A549 treated with dexamethasone at 1 μM for 4 hours (cell line): ENCODE data around the gene ALG2. TPM values are rescaled to one million over a fixed set of nuclear protein-coding genes. Genes with fewer than 3 reads are reported as not detected.

Experiments
- total RNA-seq: library from RNA; stranded (reverse); fragments of 200-300 nt; extraction: Qiagen RNA extraction; gene quantifications from 5 replicates; pipeline ENCODE4 v1.2.3, GENCODE V29; 2022

Gene ALG2, protein sequence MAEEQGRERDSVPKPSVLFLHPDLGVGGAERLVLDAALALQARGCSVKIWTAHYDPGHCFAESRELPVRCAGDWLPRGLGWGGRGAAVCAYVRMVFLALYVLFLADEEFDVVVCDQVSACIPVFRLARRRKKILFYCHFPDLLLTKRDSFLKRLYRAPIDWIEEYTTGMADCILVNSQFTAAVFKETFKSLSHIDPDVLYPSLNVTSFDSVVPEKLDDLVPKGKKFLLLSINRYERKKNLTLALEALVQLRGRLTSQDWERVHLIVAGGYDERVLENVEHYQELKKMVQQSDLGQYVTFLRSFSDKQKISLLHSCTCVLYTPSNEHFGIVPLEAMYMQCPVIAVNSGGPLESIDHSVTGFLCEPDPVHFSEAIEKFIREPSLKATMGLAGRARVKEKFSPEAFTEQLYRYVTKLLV
- 43.5 to 52.3 TPM (median 50.7 TPM) in 5 replicates for total RNA-seq

DNA sequence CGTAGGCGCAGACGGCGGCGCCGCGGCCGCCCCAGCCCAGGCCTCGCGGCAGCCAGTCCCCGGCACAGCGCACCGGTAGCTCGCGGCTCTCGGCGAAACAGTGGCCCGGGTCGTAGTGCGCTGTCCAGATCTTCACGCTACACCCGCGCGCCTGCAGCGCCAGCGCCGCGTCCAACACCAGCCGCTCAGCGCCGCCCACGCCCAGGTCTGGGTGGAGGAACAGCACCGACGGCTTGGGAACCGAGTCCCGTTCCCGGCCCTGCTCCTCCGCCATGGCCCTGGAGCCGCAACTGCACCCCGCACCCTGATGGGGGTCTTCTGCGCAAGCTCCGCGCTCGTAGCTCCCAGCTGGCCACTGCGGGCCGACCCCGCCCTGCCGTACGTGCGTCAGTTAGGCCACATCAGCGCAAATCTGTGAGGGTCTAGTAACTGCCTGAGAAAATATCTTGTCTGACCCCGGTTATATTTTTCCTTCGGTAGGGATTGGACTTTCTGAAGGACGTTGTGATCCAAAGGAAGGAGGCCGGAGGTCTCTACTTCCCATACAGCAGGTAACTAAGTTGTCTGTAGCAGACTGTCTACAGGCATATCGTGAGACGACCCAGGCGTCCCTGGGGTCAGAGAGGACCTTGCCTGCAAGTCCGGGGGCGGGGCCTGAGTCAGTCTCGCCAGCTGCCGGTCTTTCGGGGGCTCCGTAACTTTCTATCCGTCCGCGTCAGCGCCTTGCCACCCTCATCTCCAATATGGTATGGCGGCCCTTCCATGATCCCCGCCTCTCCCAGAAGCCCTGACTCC is at the start of gene ALG2, which contains the start of gene SEC61B:
Gene ALG2 (minus strand): TSS at position 322 of the 795 bp plus-strand sequence. CDS start 48 bp downstream, at position 274.
Gene SEC61B (plus strand): TSS at position 662 of the 795 bp plus-strand sequence. CDS start 82 bp downstream, at position 744.

Other genes starting within 250 kb of the ALG2 start
- gene TGFBR1, start 116.8 kb downstream of the ALG2 start, total RNA-seq, result 50.6 to 105 TPM (median 90.6 TPM) in 5 replicates
- 295 to 331 TPM (median 298 TPM) in 5 replicates for gene SEC61B, start 340 bp upstream of the ALG2 start, total RNA-seq